HUES64 (cell line): ENCODE measurements around the gene LAGE3.

Source experiments
- H3K27ac ChIP-seq: 2 replicates; pipeline ENCODE4 v1.7.0; 2013; ENCODE audit warnings: low read depth, low read length, inconsistent platforms
- H3K27me3 ChIP-seq: 2 replicates; pipeline ENCODE4 v1.6.1; 2013; ENCODE audit warnings: mild to moderate bottlenecking, low read length; ENCODE audit not compliant: insufficient read depth
- H3K36me3 ChIP-seq: 2 replicates; pipeline ENCODE4 v1.6.1; 2013; ENCODE audit warnings: mild to moderate bottlenecking, low read length; ENCODE audit not compliant: insufficient read depth
- H3K4me1 ChIP-seq: 2 replicates; pipeline ENCODE4 v1.6.1; 2013; ENCODE audit warnings: mild to moderate bottlenecking, low read length, moderate library complexity; ENCODE audit not compliant: insufficient read depth
- H3K4me3 ChIP-seq: 2 replicates; pipeline ENCODE4 v1.5.1; 2013; ENCODE audit warnings: mild to moderate bottlenecking, low read length, moderate library complexity
- H3K9ac ChIP-seq: 2 replicates; pipeline ENCODE4 v1.6.1; 2013; ENCODE audit warnings: mild to moderate bottlenecking, low read depth, low read length
- H3K9me3 ChIP-seq: 2 replicates; pipeline ENCODE4 v1.6.1; 2013; ENCODE audit warnings: low read depth, low read length; ENCODE audit not compliant: insufficient read depth
- WGBS: fragments of 150-250, 120-280 bp; methylation state at CpG from one replicate; pipeline ENCODE4 v1.1.7; 2013; ENCODE audit warnings: missing lambda C conversion rate; 5-methylcytosine and 5-hydroxymethylcytosine counted together

The LAGE3 gene

DNA sequence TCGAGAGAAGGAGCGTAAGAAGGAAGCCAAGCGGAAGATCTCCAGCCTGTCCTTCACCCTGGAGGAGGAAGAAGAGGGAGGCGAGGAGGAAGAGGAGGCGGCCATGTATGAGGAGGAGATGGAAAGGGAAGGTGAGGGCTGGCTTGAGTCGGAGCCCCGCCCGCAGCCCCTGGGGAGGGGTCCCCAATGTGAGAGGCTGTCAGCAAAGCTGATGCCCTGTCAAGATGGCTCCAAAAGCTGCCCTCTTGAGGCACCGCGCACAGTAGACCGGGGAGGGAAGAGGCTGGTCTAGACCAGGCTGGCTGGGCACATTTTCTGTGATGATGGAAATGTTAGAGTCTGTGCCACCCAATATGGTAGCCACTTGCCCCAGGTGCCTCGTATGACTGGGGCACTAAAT is 32.7 kb downstream of the LAGE3 start:
- WGBS = 95% methylated on average over 12 of the region's 12 CpGs

DNA sequence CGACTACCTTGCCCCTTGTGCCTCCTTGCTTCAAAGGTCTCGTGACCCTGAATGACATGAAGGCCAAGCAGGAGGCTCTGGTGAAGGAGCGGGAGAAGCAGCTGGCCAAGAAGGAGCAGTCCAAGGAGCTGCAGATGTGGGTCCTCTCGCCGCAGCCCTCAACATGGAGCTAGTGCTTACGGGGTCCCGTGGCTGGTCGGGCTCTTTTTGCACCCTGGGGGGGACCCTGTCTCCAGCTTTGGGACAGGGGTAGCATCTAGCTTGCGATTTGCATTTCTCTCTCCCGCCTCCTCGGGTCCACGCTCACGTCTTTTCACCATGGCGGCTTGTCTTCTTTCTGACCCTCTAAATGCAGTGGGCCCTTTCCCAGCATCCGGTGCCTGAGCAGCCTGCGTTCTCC is 33.3 kb downstream of the LAGE3 start:
- WGBS = 95% methylated on average over 16 of the region's 16 CpGs
- no peak overlapping the region for H3K27ac ChIP-seq
- H3K9ac ChIP-seq = no peak overlapping the region
- peaks cover 38% of the 10 kb centered on the region for H3K36me3 ChIP-seq
- no peaks in the 10 kb centered on the region for H3K4me1 ChIP-seq
- H3K9me3 ChIP-seq = no peaks in the 10 kb centered on the region
- H3K27me3 ChIP-seq = no peaks in the 10 kb centered on the region
- H3K4me3 ChIP-seq = no peak overlapping the region

More for the DNA sequence above, 32.7 kb downstream of the LAGE3 start:
- Histone ChIP-seq H3K36me3 (peaks cover 36% of the 10 kb centered on the region), H3K9ac (no peak overlapping the region), H3K27ac (no peak overlapping the region), H3K9me3 (no peaks in the 10 kb centered on the region), H3K4me1 (no peaks in the 10 kb centered on the region), H3K4me3 (no peak overlapping the region), H3K27me3 (no peaks in the 10 kb centered on the region)

DNA sequence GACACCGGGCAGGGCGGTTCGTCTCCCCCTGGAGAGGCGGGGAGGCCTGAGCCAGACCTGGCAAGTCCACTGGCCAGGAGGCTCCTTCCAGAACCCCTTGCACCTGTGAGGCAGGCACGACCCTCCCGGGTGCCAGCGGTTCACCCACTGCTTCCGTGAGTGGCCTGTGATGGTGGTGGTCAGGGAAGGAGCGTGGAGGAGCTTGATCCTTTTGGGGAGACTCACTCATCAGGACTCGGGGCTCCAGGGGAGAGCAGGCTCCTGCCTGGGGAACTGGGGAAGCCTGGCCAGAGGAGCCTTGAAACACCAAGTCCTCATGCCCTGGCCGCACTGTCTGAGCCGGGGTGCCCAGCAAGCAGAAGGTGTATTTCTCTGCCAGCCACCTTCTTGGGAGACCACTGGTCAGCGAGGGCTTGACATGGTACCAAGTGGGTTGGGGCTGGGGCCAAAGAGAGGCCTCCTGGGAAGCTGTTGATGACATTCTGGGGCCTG is 34.3 kb downstream of the LAGE3 start:
- no peaks in the 10 kb centered on the region for H3K9me3 ChIP-seq
- peak overlapping the region; percentile 70 for H3K9ac ChIP-seq
- no peaks in the 10 kb centered on the region for H3K27me3 ChIP-seq
- H3K4me1 ChIP-seq = no peaks in the 10 kb centered on the region
- no peak overlapping the region for H3K27ac ChIP-seq
- peaks cover 40% of the 10 kb centered on the region for H3K36me3 ChIP-seq
- H3K4me3 ChIP-seq = peak overlapping the region; percentile 65
- 70% methylated on average over 13 of the region's 13 CpGs for WGBS

DNA sequence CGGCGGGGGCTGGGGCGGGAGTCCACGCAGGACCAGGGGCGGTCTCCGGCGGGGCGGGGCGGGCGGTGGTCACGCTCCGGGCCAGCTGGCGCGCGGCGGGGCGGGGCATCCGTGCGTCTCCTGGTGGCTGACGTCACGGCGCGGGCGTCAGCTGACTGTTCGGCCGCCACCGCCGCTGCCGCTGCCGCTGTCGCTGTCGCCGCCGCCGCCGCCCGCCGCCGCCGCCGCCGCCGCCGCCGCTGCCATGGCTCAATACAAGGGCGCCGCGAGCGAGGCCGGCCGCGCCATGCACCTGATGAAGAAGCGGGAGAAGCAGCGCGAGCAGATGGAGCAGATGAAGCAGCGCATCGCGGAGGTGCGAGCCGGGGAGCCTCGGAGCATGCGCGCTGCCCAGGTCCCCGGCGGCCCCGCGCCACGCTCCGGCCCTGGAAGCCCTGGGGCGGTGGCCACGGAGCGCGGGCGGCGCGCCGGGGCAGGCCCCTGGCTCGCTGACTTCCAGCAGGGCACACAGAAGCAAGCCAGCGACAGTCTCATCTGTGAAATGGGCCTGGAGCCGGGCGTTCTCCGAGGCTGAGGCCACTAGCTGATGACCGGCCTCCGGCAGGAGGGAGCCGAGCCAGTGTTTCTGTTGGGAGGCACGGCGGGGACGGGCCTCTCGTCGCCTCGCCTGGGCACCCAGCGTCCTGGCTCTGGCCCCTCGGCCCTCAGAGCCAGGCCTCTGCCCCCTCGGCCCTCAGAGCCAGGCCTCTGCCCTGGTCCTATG is 34.9 kb downstream of the LAGE3 start, which contains the start of gene FAM50A:
Gene FAM50A, plus strand, starts transcription at position 150 of the 763 bp plus-strand sequence. Its CDS starts 95 bp downstream, at position 245.
- no peaks in the 10 kb centered on the region for H3K4me1 ChIP-seq
- H3K9me3 ChIP-seq = no peaks in the 10 kb centered on the region
- WGBS = 2% methylated on average over 94 of the region's 94 CpGs
- H3K27me3 ChIP-seq = no peaks in the 10 kb centered on the region
- peak within 1 kb of the TSS; percentile 55; the same call in 1 of the 2 replicates for H3K27ac ChIP-seq
- peak within 1 kb of the TSS; percentile 65 for H3K4me3 ChIP-seq
- H3K9ac ChIP-seq = peak within 1 kb of the TSS; percentile 70
- H3K36me3 ChIP-seq = peaks cover 39% of the 10 kb centered on the region

DNA sequence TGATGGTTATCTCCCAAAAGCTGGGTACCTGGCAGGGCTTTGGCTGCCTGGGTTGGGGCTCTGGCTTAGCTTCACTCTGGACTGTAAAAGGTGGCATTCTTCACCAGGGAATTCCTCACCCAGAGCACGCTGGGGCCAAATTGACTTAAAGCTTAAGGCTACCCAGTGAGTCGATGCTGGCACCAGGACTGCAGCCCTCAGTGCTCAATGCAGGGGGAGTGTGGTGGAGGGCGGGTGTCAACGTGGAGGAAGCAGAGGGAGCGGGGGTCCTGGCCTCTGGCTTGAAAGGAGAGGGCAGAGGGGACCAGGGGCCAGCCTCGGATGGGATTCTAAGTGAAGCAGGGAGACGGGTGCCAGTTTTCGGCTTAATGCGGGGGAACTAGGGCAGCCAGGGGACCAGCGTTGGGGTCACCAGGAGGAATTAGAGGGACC is 35.6 kb downstream of the LAGE3 start:
- Histone ChIP-seq H3K9me3 (no peaks in the 10 kb centered on the region), H3K4me3 (peak overlapping the region; percentile 47), H3K27me3 (no peaks in the 10 kb centered on the region), H3K36me3 (peaks cover 39% of the 10 kb centered on the region), H3K27ac (peak overlapping the region; percentile 55; the same call in 1 of the 2 replicates), H3K9ac (peak overlapping the region; percentile 36; the same call in 1 of the 2 replicates), H3K4me1 (no peaks in the 10 kb centered on the region)
- 17% methylated on average over 10 of the region's 10 CpGs for WGBS

DNA sequence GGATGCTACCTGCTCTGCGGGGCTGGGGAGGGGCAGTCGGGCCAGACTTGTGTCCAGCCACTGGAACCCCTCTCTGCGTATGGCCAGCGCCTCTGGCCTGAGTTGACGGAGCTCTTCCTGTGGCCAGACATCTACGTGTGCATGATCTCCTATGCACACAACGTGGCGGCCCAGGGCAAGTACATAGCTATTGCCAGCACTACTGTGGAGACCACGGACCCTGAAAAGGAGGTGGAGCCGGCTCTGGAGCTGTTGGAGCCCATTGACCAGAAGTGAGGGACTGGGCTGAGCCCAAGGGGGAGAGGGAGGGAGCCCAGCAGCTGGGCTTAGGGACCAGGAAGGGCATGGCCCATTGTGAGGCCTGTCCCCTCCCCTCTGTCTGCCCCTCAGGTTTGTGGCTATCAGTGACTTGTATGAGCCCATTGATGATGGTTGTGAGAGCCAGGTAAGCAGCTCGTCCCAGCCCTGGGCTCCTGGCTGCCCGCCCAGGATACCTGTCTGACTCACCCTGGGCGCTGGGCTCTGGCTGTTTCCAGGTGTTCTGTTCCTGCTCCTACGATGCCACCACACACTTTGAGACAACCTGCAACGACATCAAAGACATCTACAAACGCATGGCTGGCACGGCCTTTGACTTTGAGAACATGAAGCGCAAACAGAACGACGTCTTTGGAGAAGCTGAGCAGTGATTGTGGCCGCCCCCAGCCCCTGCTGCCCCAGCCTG is 36.9 kb downstream of the LAGE3 start:
- Histone ChIP-seq H3K27ac (no peak overlapping the region), H3K27me3 (no peaks in the 10 kb centered on the region), H3K9ac (no peak overlapping the region), H3K36me3 (peaks cover 34% of the 10 kb centered on the region), H3K4me1 (no peaks in the 10 kb centered on the region), H3K4me3 (no peak overlapping the region), H3K9me3 (no peaks in the 10 kb centered on the region)
- 92% methylated on average over 21 of the region's 21 CpGs for WGBS

DNA sequence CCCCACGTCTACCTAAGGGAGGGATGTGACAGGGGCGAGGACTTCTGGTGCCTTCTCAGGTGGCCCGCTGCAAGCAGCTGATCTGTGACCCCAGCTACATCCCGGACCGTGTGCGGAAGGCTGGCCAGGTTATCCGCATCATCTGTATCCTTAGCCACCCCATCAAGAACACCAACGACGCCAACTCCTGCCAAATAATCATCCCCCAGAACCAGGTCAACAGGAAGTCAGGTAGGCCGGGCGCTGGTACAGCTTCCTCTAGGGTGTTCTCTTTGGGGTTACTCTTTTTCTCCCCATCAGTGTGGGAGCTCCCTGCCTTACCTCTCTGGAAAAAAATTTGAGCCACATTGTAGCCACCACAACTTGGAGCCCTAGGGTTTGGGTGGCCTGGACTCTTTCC is 37.5 kb downstream of the LAGE3 start:
- Histone ChIP-seq H3K27me3 (no peaks in the 10 kb centered on the region), H3K4me1 (no peaks in the 10 kb centered on the region), H3K9me3 (no peaks in the 10 kb centered on the region), H3K27ac (no peak overlapping the region), H3K4me3 (no peak overlapping the region), H3K36me3 (peaks cover 34% of the 10 kb centered on the region), H3K9ac (no peak overlapping the region)
- WGBS = 94% methylated on average over 11 of the region's 11 CpGs

DNA sequence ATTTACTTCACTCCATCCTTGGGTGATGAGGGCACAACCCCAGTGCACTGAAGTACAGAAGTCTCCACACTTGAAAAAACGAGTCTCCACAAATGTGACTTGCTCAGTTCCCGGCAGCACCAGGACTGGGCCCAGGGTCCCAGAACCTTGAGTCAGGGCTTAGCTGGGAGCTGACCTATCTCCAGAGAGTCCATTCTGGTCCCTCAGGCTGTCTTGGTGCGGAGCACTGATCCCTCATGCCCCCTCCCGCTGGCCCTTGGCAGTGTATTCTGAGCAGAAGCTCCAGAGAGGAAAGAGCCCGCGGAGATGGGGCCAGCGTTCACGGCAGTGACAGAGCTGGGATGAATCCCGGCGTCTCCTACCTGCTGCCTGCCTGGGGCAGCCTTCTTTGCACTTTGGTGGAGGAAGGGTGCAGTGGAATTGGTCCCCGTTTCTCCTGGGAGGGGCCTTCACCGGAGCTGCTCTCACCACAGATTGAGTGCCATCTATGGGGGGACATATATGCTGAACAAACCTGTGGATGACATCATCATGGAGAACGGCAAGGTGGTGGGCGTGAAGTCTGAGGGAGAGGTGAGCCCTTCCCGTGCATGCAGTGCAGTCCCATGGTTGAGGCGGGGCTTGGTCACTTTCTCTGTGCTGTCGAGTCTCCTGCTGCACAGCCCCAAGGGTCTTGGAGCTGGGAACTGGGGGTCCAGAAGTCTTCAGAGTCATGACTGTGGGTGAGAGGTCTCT is 38.3 kb downstream of the LAGE3 start:
- 94% methylated on average over 17 of the region's 17 CpGs for WGBS
- 0 out of 2 replicates have a peak, but pooled peaks cover 3% of the 10 kb centered on the region for H3K4me1 ChIP-seq
- H3K9ac ChIP-seq = no peak overlapping the region
- H3K27ac ChIP-seq = no peak overlapping the region
- no peaks in the 10 kb centered on the region for H3K27me3 ChIP-seq
- H3K36me3 ChIP-seq = peaks cover 34% of the 10 kb centered on the region
- H3K4me3 ChIP-seq = no peak overlapping the region
- H3K9me3 ChIP-seq = no peaks in the 10 kb centered on the region

DNA sequence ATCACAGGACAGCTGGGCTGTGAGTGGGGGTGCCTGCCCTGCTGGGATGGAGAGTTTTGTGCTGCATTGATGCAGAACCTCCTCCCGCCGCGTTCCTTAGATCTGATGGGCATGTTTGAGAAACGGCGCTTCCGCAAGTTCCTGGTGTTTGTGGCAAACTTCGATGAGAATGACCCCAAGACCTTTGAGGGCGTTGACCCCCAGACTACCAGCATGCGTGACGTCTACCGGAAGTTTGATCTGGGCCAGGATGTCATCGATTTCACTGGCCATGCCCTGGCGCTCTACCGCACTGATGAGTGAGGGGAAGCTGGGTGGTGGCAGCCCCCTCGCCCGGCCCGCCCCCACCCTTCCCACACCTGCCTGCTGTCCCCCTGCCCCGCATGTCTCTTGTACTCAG is 39.2 kb downstream of the LAGE3 start:
- peaks cover 38% of the 10 kb centered on the region for H3K36me3 ChIP-seq
- 0 out of 2 replicates have a peak, but pooled peaks cover 3% of the 10 kb centered on the region for H3K4me1 ChIP-seq
- H3K27ac ChIP-seq = no peak overlapping the region
- H3K9ac ChIP-seq = no peak overlapping the region
- WGBS = 93% methylated on average over 13 of the region's 18 CpGs
- H3K27me3 ChIP-seq = no peaks in the 10 kb centered on the region
- no peaks in the 10 kb centered on the region for H3K9me3 ChIP-seq
- H3K4me3 ChIP-seq = no peak overlapping the region

DNA sequence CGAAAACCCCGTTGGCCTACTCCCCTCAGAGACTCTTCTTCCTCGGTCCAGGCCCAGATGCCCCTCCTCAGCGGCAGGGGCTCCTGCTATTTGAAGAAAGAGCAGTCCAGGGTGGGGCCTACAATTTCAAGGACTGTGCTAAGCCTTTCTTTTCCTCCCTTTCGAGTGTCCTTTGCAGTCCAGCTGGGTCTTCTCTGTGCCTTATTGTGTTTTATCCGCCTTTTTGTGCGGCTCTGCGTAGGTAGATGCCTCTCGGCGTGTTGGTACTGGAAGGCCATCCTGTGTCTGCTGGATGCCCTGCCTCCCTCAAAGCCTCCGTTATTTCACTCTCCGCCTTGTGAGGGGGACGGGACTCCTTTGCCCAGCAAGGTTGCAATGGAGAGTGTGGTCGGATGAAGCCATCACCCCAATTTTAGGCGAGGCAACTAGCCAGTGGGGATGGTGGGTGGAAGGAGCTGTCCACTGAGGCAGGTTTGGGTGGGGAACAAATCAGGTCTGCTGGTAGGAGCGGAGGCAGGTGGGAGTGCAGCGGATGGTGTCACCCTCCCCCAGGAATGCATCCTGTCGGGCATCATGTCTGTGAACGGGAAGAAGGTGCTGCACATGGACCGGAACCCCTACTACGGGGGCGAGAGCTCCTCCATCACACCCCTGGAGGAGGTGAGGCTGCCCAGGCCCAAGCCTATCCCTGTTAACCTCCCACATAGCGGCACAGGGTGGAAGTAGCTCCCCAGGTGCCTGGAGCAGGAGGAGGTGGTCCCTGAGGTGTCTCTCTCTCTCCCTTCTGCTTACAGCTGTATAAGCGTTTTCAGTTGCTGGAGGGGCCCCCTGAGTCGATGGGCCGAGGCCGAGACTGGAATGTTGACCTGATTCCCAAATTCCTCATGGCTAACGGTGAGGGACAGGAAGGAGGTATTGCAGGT is 40.8 kb downstream of the LAGE3 start:
- H3K27ac ChIP-seq = no peak overlapping the region
- H3K27me3 ChIP-seq = no peaks in the 10 kb centered on the region
- peak overlapping the region; percentile 77 for H3K4me3 ChIP-seq
- 72% methylated on average over 27 of the region's 28 CpGs for WGBS
- no peaks in the 10 kb centered on the region for H3K9me3 ChIP-seq
- H3K4me1 ChIP-seq = 0 out of 2 replicates have a peak, but pooled peaks cover 3% of the 10 kb centered on the region
- no peak overlapping the region; the same call in 1 of the 2 replicates for H3K9ac ChIP-seq
- H3K36me3 ChIP-seq = peaks cover 47% of the 10 kb centered on the region
